HG02938 (cell line): ENCODE data around the gene ATP13A1.
"Not testable (repeated sequence)": the region's sequence is repeated elsewhere in the genome, so short reads cannot be mapped to it uniquely, and the experiment has no call there.

Experiments
- ATAC-seq: cut with Tn5 transposase; IDR thresholded peaks from one replicate; pipeline ENCODE4 v1.9.1; 2021; ENCODE audit warnings: mild to moderate bottlenecking, moderate library complexity; ENCODE audit not compliant: unreplicated experiment

ATP13A1 gene

GRCh38 chr19:19663256-19664120 lies at the start of gene ATP13A1:
Gene ATP13A1 (minus strand): TSS chr19:19663676. CDS start chr19:19663666, 10 bp downstream.
- peak; percentile 70 for ATAC-seq

GRCh38 chr19:19711934-19712828 lies 48.7 kb upstream of the ATP13A1 start:
- no peak for ATAC-seq

DNA sequence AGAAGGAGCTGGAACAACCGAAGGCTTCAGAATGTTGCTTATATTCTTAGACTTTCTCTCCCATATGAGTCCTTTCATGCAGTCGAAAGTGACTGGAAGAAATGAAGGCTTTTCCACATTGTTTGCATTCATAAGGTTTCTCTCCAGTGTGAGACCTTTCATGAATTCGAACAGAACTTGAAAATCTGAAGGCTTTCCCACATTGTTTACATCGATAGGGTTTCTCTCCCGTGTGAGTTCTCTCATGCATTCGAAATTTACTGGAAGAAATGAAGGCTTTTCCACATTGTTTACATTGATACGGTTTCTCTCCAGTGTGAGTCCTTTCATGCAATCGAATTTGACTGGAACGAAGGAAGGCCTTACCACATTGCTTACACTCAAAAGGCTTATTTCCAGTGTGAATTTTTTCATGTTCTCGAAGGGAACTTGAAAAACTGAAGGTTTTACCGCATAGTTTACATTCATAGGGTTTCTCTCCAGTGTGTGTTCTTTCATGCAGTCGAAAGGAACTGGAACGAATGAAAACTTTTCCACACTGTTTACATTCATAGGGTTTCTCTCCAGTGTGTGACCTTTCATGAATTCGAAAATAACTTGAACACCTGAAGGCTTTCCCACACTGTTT lies 47.9 kb upstream of the ATP13A1 start:
- no peak for ATAC-seq

- ATAC-seq = no peak
These were observed 47.0 kb upstream of the ATP13A1 start for GRCh38 chr19:19710506-19710905.

DNA sequence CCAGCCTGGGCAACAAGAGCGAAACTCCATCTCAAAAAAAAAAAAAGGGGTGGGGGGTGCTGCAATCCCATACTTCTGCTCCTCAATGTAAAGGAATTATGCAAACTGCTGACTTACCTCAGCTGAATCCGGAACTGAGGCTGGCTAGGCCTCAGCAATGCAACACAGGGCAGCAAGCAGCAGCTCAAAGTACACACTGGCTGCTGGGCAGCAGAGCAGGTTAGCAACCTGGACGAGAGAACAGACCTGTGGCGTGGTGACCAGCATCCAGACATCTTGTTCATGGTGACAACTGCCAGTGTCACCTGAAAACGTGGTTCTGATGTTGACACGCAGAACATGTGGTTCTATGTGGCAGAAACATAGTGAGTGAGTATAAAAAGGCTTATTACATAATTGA lies 41.4 kb upstream of the ATP13A1 start:
- no peak for ATAC-seq

DNA sequence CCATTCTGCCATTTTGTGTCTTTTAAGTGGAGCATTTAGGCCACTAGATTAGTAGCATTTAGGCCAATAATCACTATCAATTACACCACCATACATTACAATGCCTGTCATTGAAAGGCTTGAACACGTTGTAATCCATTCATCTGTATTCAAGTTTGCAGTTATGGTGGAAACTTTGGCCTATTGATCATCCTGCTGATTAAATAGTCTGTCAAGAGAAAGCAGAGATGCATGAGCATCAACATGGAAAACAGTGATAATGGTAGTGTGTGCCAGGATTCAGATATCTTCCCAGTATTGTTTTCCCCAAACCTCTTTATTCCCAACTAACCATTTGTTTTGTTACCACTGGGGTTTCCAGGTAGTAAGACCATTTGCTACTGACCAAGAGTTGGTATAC lies 37.0 kb upstream of the ATP13A1 start:
- ATAC-seq = not testable (repeated sequence)

DNA sequence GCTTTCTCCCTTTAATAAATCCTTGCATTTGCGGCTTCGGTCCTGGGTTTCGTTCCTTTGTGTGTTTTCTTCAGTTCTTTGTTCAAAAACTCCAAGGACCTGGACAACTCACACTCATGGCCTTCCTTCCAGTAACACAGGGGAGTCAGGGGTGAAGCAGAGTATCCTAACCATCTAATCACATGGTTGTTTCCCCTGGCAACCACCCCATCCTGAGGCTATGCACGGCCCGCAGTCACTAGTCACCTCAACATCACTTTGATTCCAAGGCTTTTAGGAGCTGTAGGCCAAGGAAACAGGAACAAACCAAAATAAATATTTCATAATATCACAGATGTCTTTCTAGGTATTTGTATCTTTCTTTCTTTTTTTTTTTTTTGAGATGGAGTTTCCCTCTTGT lies 34.1 kb upstream of the ATP13A1 start:
- no peak for ATAC-seq

DNA sequence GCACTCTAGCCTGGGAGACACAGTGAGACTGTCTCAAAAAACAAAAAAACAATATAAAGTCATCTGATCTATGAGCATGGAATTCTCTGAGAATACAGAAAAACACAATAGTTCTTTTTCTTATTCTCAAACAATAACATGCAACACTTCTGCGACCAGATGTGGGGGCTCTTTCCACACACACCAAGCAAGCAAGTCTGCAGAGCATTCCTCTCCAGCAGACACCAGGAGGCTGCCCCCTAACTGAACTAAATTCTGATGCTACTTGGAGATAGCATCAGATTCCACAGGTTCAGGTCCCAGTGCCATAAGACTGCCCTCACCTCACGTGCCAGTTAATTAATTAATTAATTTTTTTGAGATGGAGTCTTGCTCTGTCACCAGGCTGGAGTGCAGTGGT lies 32.9 kb upstream of the ATP13A1 start:
- ATAC-seq = no peak

- no peak for ATAC-seq
These were observed 28.2 kb upstream of the ATP13A1 start for GRCh38 chr19:19691683-19692082.

- not testable (repeated sequence) for ATAC-seq
These were observed 25.5 kb upstream of the ATP13A1 start for GRCh38 chr19:19689023-19689422.

GRCh38 chr19:19687090-19687489 lies 23.6 kb upstream of the ATP13A1 start:
- ATAC-seq = no peak

- no peak for ATAC-seq
These were observed 23.1 kb upstream of the ATP13A1 start for GRCh38 chr19:19686580-19686979.

DNA sequence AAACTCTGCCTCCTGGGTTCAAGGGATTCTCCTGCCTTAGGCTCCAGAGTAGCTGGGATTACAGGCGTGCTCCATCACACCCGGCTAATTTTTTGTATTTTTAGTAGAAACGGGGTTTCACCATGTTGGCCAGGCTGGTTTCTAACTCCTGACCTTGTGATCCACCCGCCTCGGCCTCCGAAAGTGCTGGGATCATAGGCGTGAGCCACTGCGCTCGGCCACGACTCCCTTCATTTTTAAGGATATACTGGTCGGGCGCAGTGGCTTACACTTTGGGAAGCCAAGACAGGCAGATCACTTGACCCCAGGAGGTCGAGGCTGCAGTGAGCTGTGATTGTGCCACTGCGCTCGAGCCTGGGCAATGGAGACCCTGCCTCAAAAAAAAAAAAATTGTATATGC lies 22.6 kb upstream of the ATP13A1 start:
- ATAC-seq = not testable (repeated sequence)

DNA sequence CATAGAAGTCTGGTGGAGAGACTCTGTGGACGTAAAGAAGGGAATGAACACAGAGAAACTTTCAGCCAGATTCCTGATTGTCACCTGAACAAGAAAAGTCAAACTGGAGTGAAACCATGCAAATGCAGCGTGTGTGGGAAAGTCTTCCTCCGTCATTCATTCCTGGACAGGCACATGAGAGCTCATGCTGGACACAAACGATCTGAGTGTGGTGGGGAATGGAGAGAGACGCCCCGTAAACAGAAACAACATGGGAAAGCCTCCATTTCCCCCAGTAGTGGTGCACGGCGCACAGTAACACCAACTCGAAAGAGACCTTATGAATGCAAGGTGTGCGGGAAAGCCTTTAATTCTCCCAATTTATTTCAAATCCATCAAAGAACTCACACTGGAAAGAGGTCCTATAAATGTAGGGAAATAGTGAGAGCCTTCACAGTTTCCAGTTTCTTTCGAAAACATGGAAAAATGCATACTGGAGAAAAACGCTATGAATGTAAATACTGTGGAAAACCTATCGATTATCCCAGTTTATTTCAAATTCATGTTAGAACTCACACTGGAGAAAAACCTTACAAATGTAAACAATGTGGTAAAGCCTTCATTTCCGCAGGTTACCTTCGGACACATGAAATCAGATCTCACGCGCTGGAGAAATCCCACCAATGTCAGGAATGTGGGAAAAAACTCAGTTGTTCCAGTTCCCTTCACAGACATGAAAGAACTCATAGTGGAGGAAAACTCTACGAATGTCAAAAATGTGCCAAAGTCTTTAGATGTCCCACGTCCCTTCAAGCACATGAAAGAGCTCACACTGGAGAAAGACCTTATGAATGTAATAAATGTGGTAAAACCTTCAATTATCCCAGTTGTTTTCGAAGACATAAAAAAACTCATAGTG lies 15.9 kb upstream of the ATP13A1 start:
- ATAC-seq = no peak

DNA sequence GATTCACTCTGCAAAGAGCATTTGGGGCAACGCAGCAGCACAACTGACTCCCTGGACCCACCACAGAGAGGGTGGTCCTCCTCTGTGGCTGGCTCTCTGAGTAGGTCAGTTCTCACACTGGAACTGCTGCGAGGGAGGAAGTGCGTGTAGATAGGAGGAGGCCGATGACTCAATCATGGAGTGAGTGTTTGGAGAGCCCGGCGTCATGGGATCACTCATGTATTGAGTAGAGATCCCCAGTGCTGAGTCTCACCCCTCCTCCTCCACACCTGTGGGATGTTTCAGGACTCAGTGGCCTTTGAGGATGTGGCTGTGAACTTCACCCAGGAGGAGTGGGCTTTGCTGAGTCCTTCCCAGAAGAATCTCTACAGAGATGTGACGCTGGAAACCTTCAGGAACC lies 14.1 kb upstream of the ATP13A1 start:
- ATAC-seq = no peak

GRCh38 chr19:19674315-19674714 lies 10.8 kb upstream of the ATP13A1 start:
- ATAC-seq = no peak

- no peak for ATAC-seq
These were observed 9.3 kb upstream of the ATP13A1 start for GRCh38 chr19:19672816-19673215.

DNA sequence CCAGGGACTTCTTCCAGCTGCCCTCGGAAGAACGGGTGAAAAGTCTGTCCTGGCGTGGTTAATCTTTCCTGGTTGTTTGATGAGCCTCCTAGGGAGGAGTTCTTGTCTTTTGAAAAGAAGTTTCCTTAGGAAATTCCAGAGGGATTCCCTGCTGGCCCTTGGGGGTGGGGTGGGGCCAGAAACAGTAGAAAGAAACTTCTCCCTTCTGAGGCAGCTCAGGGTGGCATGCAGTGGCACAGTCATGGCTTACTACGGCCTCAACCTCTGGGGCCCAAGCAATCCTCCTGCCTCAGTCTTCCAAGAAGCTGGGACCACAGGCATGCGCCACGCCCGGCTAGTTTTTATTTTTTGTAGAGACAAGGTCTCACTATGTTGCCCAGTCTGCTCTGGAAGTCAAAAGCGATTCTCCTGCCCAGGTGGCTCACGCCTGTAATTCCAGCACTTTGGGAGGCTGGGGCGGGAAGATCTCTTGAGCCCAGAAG lies 6.6 kb upstream of the ATP13A1 start:
- no peak for ATAC-seq

DNA sequence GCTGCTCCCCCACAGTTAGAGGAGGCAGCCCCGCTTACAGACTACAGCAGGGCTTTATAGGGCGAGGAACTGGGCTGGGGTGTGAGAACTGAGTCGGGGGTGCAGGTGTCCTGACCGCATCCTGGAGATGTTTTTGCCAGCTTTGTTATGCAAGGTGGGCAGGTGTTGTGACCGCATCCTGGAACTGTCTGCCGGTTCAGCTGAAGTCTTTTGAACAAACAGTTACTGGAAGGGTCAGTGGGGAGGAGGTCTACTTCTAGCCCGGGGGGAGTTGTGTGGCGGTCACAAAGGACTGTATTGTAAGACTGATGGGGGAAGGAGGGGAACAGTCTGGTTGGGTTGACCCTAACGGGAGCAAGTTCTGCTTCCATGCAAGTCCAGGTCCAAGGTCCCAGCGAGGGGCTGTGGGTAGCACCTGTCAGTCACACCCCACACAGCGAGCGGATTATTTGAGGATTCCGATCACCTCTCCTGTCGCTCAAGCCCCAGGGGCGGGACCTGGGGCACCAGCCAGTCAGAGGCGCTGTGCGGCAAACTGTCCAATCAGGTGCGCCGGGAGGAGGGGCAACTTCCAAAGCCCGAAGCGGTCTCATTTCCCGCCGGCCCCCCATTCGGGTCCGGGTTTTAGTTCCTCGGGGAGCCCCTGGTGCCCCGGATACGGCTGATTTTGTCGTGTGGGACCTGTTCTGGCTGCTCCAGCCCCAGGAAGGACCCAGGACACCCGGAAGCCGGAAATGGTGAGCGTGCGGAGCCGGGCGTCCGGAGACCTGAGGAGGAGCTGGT lies 4.9 kb upstream of the ATP13A1 start, which contains the start of gene ZNF101:
TSS of gene ZNF101 (plus strand) at position 610 of the 783 bp plus-strand sequence. CDS start at position 735, 125 bp downstream.
- peak; percentile 64 for ATAC-seq
